ENCODE results near the gene IDNK. TPM values are rescaled to one million over a fixed set of nuclear protein-coding genes. Genes with fewer than 3 reads are reported as not detected.

IDNK gene
- total and polyA plus RNA-seq, 10 of the 15 experiments (the other 5 are each of a cell fraction or from before 2014, with no cell fraction given): 7.0 to 19.1 (median 10.6) TPM

DNA sequence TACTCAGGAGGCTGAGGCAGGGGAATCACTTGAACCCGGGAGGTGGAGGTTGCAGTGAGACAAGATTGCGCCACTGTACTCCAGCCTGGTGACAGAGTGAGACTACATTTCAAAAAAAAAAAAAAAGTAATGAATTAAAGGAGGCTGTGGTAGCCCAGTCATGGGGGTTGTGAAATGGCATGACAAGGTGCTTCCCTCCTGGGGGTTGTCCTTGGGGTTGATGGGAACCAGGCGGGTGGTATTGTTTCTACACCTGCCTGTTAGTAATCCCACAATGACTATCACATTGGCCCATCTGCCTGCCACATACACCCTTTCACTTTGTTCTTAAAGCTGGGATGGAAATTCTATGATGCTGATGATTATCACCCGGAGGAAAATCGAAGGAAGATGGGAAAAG, 5.6 kb downstream of the IDNK start:
- no peak overlapping the region for H3K27ac ChIP-seq (ENCODE audit: control insufficient read depth, insufficient read depth)
- intact Hi-C loops (cut with micrococcal nuclease; ENCODE audit: unreplicated experiment) (loop anchor here (1.0 kb wide), 1 partner anchor 25 kb away; no protein-coding TSS in a partner anchor), in situ Hi-C loops (cut with MboI) (no loop called here)
- ATAC-seq: no peak
- peaks cover 7% of the 10 kb centered on the region for H3K79me2 ChIP-seq (ENCODE audit: control insufficient read depth, insufficient read depth, low read length)
- no peak overlapping the region for H3K4me2 ChIP-seq (ENCODE audit: control insufficient read depth, insufficient read depth)
- H3K36me3 ChIP-seq (ENCODE audit: control insufficient read depth in 2 of 2, insufficient read depth in 2 of 2, low read length in 1 of 2): peaks cover 0 to 8% of the 10 kb centered on the region in 2 experiments
- FAIRE-seq: no peak
- no peaks in the 10 kb centered on the region for H3K27me3 ChIP-seq (replicated peaks in 1 of 2; ENCODE audit: control insufficient read depth in 2 of 2, insufficient read depth in 2 of 2, low read length in 1 of 2)
- ChIA-PET CTCF (interaction anchor here (2.0 kb wide), 1 partner anchor 21 kb away, joined by 9 read pairs; no protein-coding TSS in a partner anchor), SMC1A (ENCODE audit: uncharacterized antibody, unreplicated experiment) (interaction anchor here (1.0 kb wide), 1 partner anchor 8 kb away, joined by 3 read pairs; no protein-coding TSS in a partner anchor), POLR2A (no interaction called here), RAD21 (ENCODE audit: unreplicated experiment) (no interaction called here)
- H3K9me3 ChIP-seq (replicated peaks; ENCODE audit: control insufficient read depth, insufficient read depth, low read length): no peaks in the 10 kb centered on the region
- BruUV-seq (replicated peaks): no TSS peak
- no peaks in the 10 kb centered on the region for H4K20me1 ChIP-seq (ENCODE audit: control insufficient read depth, insufficient read depth)
- no peak for DNase-seq (ENCODE audit: low read depth, low spot score)
- no peak overlapping the region for H2AFZ ChIP-seq (ENCODE audit: control insufficient read depth, low read depth, low read length)
- no peak overlapping the region for H3K9ac ChIP-seq (ENCODE audit: control insufficient read depth, insufficient read depth, low read length)
- no peak for TF ChIP-seq WRNIP1 (IDR thresholded peaks at IDR 0.05; ENCODE audit: borderline replicate concordance, low read depth, low read length)
- no peak for TF ChIP-seq CBX3 (IDR thresholded peaks at IDR 0.05; ENCODE audit: borderline replicate concordance, low read depth)
- TF ChIP-seq MYB (IDR thresholded peaks at IDR 0.05; ENCODE audit: borderline replicate concordance, low read depth, low read length): no peak
- TF ChIP-seq, protein P1, sequence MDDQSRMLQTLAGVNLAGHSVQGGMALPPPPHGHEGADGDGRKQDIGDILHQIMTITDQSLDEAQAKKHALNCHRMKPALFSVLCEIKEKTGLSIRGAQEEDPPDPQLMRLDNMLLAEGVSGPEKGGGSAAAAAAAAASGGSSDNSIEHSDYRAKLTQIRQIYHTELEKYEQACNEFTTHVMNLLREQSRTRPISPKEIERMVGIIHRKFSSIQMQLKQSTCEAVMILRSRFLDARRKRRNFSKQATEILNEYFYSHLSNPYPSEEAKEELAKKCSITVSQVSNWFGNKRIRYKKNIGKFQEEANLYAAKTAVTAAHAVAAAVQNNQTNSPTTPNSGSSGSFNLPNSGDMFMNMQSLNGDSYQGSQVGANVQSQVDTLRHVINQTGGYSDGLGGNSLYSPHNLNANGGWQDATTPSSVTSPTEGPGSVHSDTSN (IDR thresholded peaks at IDR 0.05; ENCODE audit: insufficient replicate concordance, low read depth, low read length): no peak
- TF ChIP-seq FOS (IDR thresholded peaks at IDR 0.05; ENCODE audit: borderline replicate concordance, extremely low read depth, insufficient read length): no peak
- WGBS (ENCODE audit: insufficient coverage, insufficient replicate concordance, low lambda C conversion rate, missing lambda C conversion rate): 98% methylated on average over 5 of the region's 5 CpGs
- peaks cover 7% of the 10 kb centered on the region; the same call in 1 of the 2 replicates for H3K4me1 ChIP-seq (ENCODE audit: control insufficient read depth, insufficient read depth, low read length)
- H3K4me3 ChIP-seq: no peak overlapping the region
